HG03558 (cell line): ENCODE measurements around the gene ZNF189.
A peak's percentile ranks its signal among the peaks of the same experiment; 100 is the strongest.

Experiments
- ATAC-seq: cut with Tn5 transposase; IDR thresholded peaks from one replicate; pipeline ENCODE4 v1.9.1; 2021; ENCODE audit warnings: moderate number of reproducible peaks; ENCODE audit not compliant: unreplicated experiment; ENCODE audit errors: extremely low read depth

Gene ZNF189

GRCh38 chr9:101445353-101446029 lies 46.8 kb downstream of the ZNF189 start:
- no peak for ATAC-seq

- ATAC-seq, result no peak
Measured at GRCh38 chr9:101446732-101447131, 48.1 kb downstream of the ZNF189 start.

GRCh38 chr9:101448680-101449070 lies 50.0 kb downstream of the ZNF189 start:
- ATAC-seq, result no peak

- peak; percentile 94 for ATAC-seq
Measured at GRCh38 chr9:101449071-101449721, 50.5 kb downstream of the ZNF189 start.

- no peak for ATAC-seq
Measured at GRCh38 chr9:101450931-101451330, 52.3 kb downstream of the ZNF189 start.

- no peak for ATAC-seq
Measured at GRCh38 chr9:101451498-101451897, 52.8 kb downstream of the ZNF189 start.

- no peak for ATAC-seq
Measured at GRCh38 chr9:101453776-101454570, 55.3 kb downstream of the ZNF189 start.

- ATAC-seq, result no peak
Measured at GRCh38 chr9:101455656-101456240, 57.1 kb downstream of the ZNF189 start.

GRCh38 chr9:101457003-101457402 lies 58.4 kb downstream of the ZNF189 start:
- ATAC-seq, result no peak

GRCh38 chr9:101458963-101459631 lies 60.4 kb downstream of the ZNF189 start:
- ATAC-seq, result peak; percentile 90
